HG03439 (cell line): ENCODE measurements around the gene STOML1.

Experiments
- ATAC-seq: cut with Tn5 transposase; IDR thresholded peaks from one replicate; pipeline ENCODE4 v1.9.1; 2021; ENCODE audit warnings: mild to moderate bottlenecking, moderate library complexity; ENCODE audit not compliant: unreplicated experiment

Gene STOML1

GRCh38 chr15:73991726-73992593 lies at the start of gene STOML1:
TSS of gene STOML1 (minus strand) at chr15:73992295. CDS start at chr15:73992223, 72 bp downstream.
- peak; percentile 69 for ATAC-seq

- no peak for ATAC-seq
Observed at GRCh38 chr15:74041311-74041756, 49.2 kb upstream of the STOML1 start.

GRCh38 chr15:74040109-74040850 lies 48.2 kb upstream of the STOML1 start:
- ATAC-seq: no peak

GRCh38 chr15:74039656-74040010 lies 47.5 kb upstream of the STOML1 start:
- no peak for ATAC-seq

GRCh38 chr15:74038707-74039655 lies 46.9 kb upstream of the STOML1 start:
- no peak for ATAC-seq

GRCh38 chr15:74037171-74038117 lies 45.3 kb upstream of the STOML1 start:
- no peak for ATAC-seq

- no peak for ATAC-seq
Observed at GRCh38 chr15:74036271-74037170, 44.4 kb upstream of the STOML1 start.

GRCh38 chr15:74035121-74036017 lies 43.3 kb upstream of the STOML1 start:
- no peak for ATAC-seq

- no peak for ATAC-seq
Observed at GRCh38 chr15:74034206-74034755, 42.2 kb upstream of the STOML1 start.

- no peak for ATAC-seq
Observed at GRCh38 chr15:74032606-74033561, 40.8 kb upstream of the STOML1 start.

GRCh38 chr15:74032046-74032445 lies 40.0 kb upstream of the STOML1 start:
- no peak for ATAC-seq

GRCh38 chr15:74028646-74029045 lies 36.6 kb upstream of the STOML1 start:
- ATAC-seq: no peak

GRCh38 chr15:74027688-74028087 lies 35.6 kb upstream of the STOML1 start:
- no peak for ATAC-seq

GRCh38 chr15:74025436-74025835 lies 33.3 kb upstream of the STOML1 start:
- no peak for ATAC-seq

GRCh38 chr15:74024687-74025086 lies 32.6 kb upstream of the STOML1 start:
- no peak for ATAC-seq

- no peak for ATAC-seq
Observed at GRCh38 chr15:74022706-74023470, 30.8 kb upstream of the STOML1 start.
